H9 (cell line): Measurements from ENCODE around the gene ASXL3. TPM values are rescaled to one million over a fixed set of nuclear protein-coding genes. Genes with fewer than 3 reads are reported as not detected.

Experiments
- DNase-seq: peaks from one replicate; pipeline ENCODE4 v3.0.0-alpha.2; 2017
- H2AFZ ChIP-seq: one replicate; pipeline ENCODE4 v1.6.1; 2013; ENCODE audit warnings: mild to moderate bottlenecking, low read length, control low read depth, moderate library complexity
- H2AK5ac ChIP-seq: 2 replicates; pipeline ENCODE4 v1.6.1; 2013; ENCODE audit warnings: low read length, control low read depth, mixed read lengths; ENCODE audit not compliant: insufficient read length
- H2BK120ac ChIP-seq: one replicate; pipeline ENCODE4 v1.6.1; 2013; ENCODE audit warnings: low read depth, mild to moderate bottlenecking, low read length, control low read depth, inconsistent platforms; ENCODE audit not compliant: poor library complexity, severe bottlenecking
- H2BK12ac ChIP-seq: 2 replicates; pipeline ENCODE4 v1.6.1; 2013; ENCODE audit warnings: low read length, control low read depth, mixed read lengths, low read depth; ENCODE audit not compliant: insufficient read length
- H2BK15ac ChIP-seq: 2 replicates; pipeline ENCODE4 v1.6.1; 2013; ENCODE audit warnings: low read depth, low read length, control low read depth
- H2BK20ac ChIP-seq: one replicate; pipeline ENCODE4 v1.6.1; 2013; ENCODE audit warnings: low read depth, mild to moderate bottlenecking, low read length, control low read depth, inconsistent platforms; ENCODE audit not compliant: poor library complexity, severe bottlenecking
- H2BK5ac ChIP-seq: 2 replicates; pipeline ENCODE4 v1.6.1; 2013; ENCODE audit warnings: low read length, control low read depth, mixed read lengths; ENCODE audit not compliant: insufficient read length
- H3K14ac ChIP-seq: 2 replicates; pipeline ENCODE4 v1.6.1; 2013; ENCODE audit warnings: low read length, control low read depth; ENCODE audit not compliant: insufficient read depth
- H3K18ac ChIP-seq: 2 replicates; pipeline ENCODE4 v1.6.1; 2013; ENCODE audit warnings: low read depth, mild to moderate bottlenecking, mixed read lengths, low read length, control low read depth; ENCODE audit not compliant: insufficient read length
- H3K23ac ChIP-seq: 2 replicates; pipeline ENCODE4 v1.6.1; 2013; ENCODE audit warnings: low read length, control low read depth, mixed read lengths, low read depth; ENCODE audit not compliant: insufficient read length
- H3K23me2 ChIP-seq: 2 replicates; pipeline ENCODE4 v1.6.1; 2013; ENCODE audit warnings: low read depth, mild to moderate bottlenecking, mixed read lengths, low read length, control low read depth; ENCODE audit not compliant: insufficient read length, poor library complexity, severe bottlenecking
- H3K27ac ChIP-seq: 2 replicates; pipeline ENCODE4 v1.5.1; 2013; ENCODE audit warnings: low read length, control low read depth, mixed read lengths, low read depth; ENCODE audit not compliant: insufficient read length
- H3K27me3 ChIP-seq: 2 replicates; pipeline ENCODE4 v1.6.1; 2013; ENCODE audit warnings: low read length, control low read depth, inconsistent platforms; ENCODE audit not compliant: insufficient read depth
- H3K4ac ChIP-seq: 2 replicates; pipeline ENCODE4 v1.6.1; 2013; ENCODE audit warnings: low read depth, mild to moderate bottlenecking, control low read depth, inconsistent platforms, low read length, moderate library complexity
- H3K4me1 ChIP-seq: 2 replicates; pipeline ENCODE4 v1.6.1; 2013; ENCODE audit warnings: low read length, control low read depth, inconsistent platforms; ENCODE audit not compliant: insufficient read depth
- H3K4me2 ChIP-seq: 2 replicates; pipeline ENCODE4 v1.6.1; 2013; ENCODE audit warnings: low read length, control low read depth, mixed read lengths; ENCODE audit not compliant: insufficient read length, insufficient read depth
- H3K56ac ChIP-seq: 2 replicates; pipeline ENCODE4 v1.6.1; 2013; ENCODE audit warnings: low read depth, mild to moderate bottlenecking, mixed read lengths, low read length, control low read depth; ENCODE audit not compliant: insufficient read length
- H3K79me1 ChIP-seq: 2 replicates; pipeline ENCODE4 v1.6.1; 2013; ENCODE audit warnings: low read depth, mild to moderate bottlenecking, moderate library complexity, low read length, control low read depth, inconsistent platforms; ENCODE audit not compliant: insufficient read depth, poor library complexity, severe bottlenecking
- H3K79me2 ChIP-seq: 2 replicates; pipeline ENCODE4 v1.6.1; 2013; ENCODE audit warnings: low read length, control low read depth, inconsistent platforms; ENCODE audit not compliant: insufficient read depth
- H3K9ac ChIP-seq: 2 replicates; pipeline ENCODE4 v1.6.1; 2013; ENCODE audit warnings: low read length, control low read depth, mixed read lengths; ENCODE audit not compliant: insufficient read length; ENCODE audit errors: extremely low read depth
- H3K9me3 ChIP-seq: one replicate; pipeline ENCODE4 v1.6.1; 2013; ENCODE audit warnings: low read depth, low read length, inconsistent platforms; ENCODE audit not compliant: control insufficient read depth
- H3T11ph ChIP-seq: one replicate; pipeline ENCODE4 v1.6.1; 2013; ENCODE audit warnings: mild to moderate bottlenecking, low read length, control low read depth, inconsistent platforms
- H4K20me1 ChIP-seq: one replicate; pipeline ENCODE4 v1.6.1; 2013; ENCODE audit not compliant: control insufficient read depth, insufficient read length, insufficient read depth
- H4K5ac ChIP-seq: 2 replicates; pipeline ENCODE4 v1.6.1; 2013; ENCODE audit warnings: low read depth, mild to moderate bottlenecking, mixed read lengths, low read length, control low read depth; ENCODE audit not compliant: insufficient read length
- H4K8ac ChIP-seq: replicated peaks from 2 replicates; pipeline ENCODE4 v1.6.1; 2013; ENCODE audit warnings: low read length, control low read depth, mixed read lengths, low read depth; ENCODE audit not compliant: insufficient read length
- H4K91ac ChIP-seq: 2 replicates; pipeline ENCODE4 v1.6.1; 2013; ENCODE audit warnings: low read depth, mild to moderate bottlenecking, moderate library complexity, mixed read lengths, low read length, control low read depth; ENCODE audit not compliant: insufficient read length
- H3K27ac Mint-ChIP-seq, 3 experiments: 2 replicates in 2 of 3; 3 replicates in 1 of 3; pipeline ENCODE4 v1.8.0; 2020 to 2021; ENCODE audit warnings: mixed read lengths in 3 of 3, mild to moderate bottlenecking in 1 of 3, moderate library complexity in 1 of 3
- H3K27me3 Mint-ChIP-seq: 2 replicates; pipeline ENCODE4 v1.8.0; 2021; ENCODE audit warnings: low read depth, mild to moderate bottlenecking, moderate library complexity, mixed read lengths
- H3K36me3 Mint-ChIP-seq, 3 experiments: 2 replicates in 2 of 3; 3 replicates in 1 of 3; pipeline ENCODE4 v1.8.0; 2020 to 2021; ENCODE audit warnings: low read depth in 3 of 3, mixed read lengths in 3 of 3; ENCODE audit not compliant: insufficient read depth in 1 of 3
- H3K4me1 Mint-ChIP-seq, 2 experiments: 2 replicates each; pipeline ENCODE4 v1.8.0; 2020; ENCODE audit warnings: mixed read lengths in 2 of 2
- H3K4me3 Mint-ChIP-seq, 2 experiments: 2 replicates in 1 of 2; 3 replicates in 1 of 2; pipeline ENCODE4 v1.8.0; 2020 to 2021; ENCODE audit warnings: mild to moderate bottlenecking in 2 of 2, mixed read lengths in 2 of 2, moderate library complexity in 1 of 2
- H3K9me3 Mint-ChIP-seq, 2 experiments: 2 replicates in 1 of 2; 3 replicates in 1 of 2; pipeline ENCODE4 v1.8.0; 2020; ENCODE audit warnings: mild to moderate bottlenecking in 2 of 2, mixed read lengths in 2 of 2, moderate library complexity in 1 of 2
- WGBS: extraction: QIAGEN DNeasy Blood & Tissue Kit; methylation state at CpG from one replicate; pipeline ENCODE4 v1.1.7; 2013; ENCODE audit warnings: missing lambda C conversion rate, low lambda C conversion rate, mixed read lengths; ENCODE audit not compliant: insufficient read length; ENCODE audit errors: extremely low coverage; 5-methylcytosine and 5-hydroxymethylcytosine counted together
- total RNA-seq: library from RNA; stranded (reverse); gene quantifications from 2 replicates; pipeline ENCODE4 v1.2.1, GENCODE V29; 2021
- TF ChIP-seq, protein P1 (sequence below): fragments of 200-600 bp; sonication (generic); conservative IDR thresholded peaks from 3 replicates; pipeline ENCODE4 v1.8.0; 2021; ENCODE audit warnings: antibody characterized with exemption, mild to moderate bottlenecking

The ASXL3 gene
- total RNA-seq, 1 experiment from 2014 or later: 0.35 TPM

DNA sequence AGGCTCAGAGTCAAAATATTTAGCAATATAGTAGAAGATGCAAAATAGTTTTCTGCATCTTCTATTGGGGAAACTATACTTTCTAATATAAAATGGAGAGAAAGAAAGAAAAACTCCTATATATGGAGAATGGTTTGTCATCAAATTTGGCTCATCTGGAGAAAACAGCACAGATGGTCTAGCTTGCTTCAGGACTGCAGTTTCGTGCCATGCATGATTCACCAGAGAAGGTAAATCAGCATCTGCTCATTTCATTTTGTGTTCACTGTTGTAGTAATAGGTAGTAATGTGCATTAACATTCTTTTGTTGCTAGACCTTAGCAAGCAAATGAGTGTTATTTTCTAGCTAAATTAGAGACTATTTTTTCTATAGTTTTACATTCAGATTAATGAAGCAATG is 179.0 kb downstream of the ASXL3 start:
- no peak overlapping the region for H3K4ac ChIP-seq
- H3K27me3 Mint-ChIP-seq: no peaks in the 10 kb centered on the region
- no peak overlapping the region for H2BK20ac ChIP-seq
- H2BK120ac ChIP-seq: no peak overlapping the region
- no peak overlapping the region for H3K27ac ChIP-seq
- H3K9me3 ChIP-seq: no peaks in the 10 kb centered on the region
- no peak overlapping the region for H3T11ph ChIP-seq
- no peak overlapping the region for H2BK5ac ChIP-seq
- H2BK15ac ChIP-seq: no peak overlapping the region
- H2AFZ ChIP-seq: no peak overlapping the region
- DNase-seq: no peak
- H3K18ac ChIP-seq: no peak overlapping the region
- H3K27me3 ChIP-seq: no peaks in the 10 kb centered on the region
- no peak overlapping the region for H4K8ac ChIP-seq
- H3K4me2 ChIP-seq: no peak overlapping the region
- no peaks in the 10 kb centered on the region for H3K4me1 ChIP-seq
- H3K4me1 Mint-ChIP-seq: no peaks in the 10 kb centered on the region
- H2AK5ac ChIP-seq: no peak overlapping the region
- H3K9me3 Mint-ChIP-seq: no peaks in the 10 kb centered on the region
- H3K9ac ChIP-seq: no peak overlapping the region
- TF ChIP-seq, protein P1, sequence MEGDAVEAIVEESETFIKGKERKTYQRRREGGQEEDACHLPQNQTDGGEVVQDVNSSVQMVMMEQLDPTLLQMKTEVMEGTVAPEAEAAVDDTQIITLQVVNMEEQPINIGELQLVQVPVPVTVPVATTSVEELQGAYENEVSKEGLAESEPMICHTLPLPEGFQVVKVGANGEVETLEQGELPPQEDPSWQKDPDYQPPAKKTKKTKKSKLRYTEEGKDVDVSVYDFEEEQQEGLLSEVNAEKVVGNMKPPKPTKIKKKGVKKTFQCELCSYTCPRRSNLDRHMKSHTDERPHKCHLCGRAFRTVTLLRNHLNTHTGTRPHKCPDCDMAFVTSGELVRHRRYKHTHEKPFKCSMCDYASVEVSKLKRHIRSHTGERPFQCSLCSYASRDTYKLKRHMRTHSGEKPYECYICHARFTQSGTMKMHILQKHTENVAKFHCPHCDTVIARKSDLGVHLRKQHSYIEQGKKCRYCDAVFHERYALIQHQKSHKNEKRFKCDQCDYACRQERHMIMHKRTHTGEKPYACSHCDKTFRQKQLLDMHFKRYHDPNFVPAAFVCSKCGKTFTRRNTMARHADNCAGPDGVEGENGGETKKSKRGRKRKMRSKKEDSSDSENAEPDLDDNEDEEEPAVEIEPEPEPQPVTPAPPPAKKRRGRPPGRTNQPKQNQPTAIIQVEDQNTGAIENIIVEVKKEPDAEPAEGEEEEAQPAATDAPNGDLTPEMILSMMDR: no peak
- H3K56ac ChIP-seq: no peak overlapping the region
- H3K23ac ChIP-seq: no peak overlapping the region
- H4K91ac ChIP-seq: no peak overlapping the region
- H3K14ac ChIP-seq: no peak overlapping the region
- no peak overlapping the region for H2BK12ac ChIP-seq
- H3K27ac Mint-ChIP-seq: no peak overlapping the region
- no peaks in the 10 kb centered on the region for H4K20me1 ChIP-seq
- no peak overlapping the region for H3K4me3 Mint-ChIP-seq
- H3K23me2 ChIP-seq: no peaks in the 10 kb centered on the region
- no peak overlapping the region for H4K5ac ChIP-seq
- no CpG with 5 or more reads among the region's 1 CpG for WGBS
- H3K36me3 Mint-ChIP-seq: no peaks in the 10 kb centered on the region
- H3K79me1 ChIP-seq: no peaks in the 10 kb centered on the region
- H3K79me2 ChIP-seq: no peaks in the 10 kb centered on the region
